HepG2 (cell line): ENCODE results near the gene LHPP. TPM values are rescaled to one million over a fixed set of nuclear protein-coding genes. Genes with fewer than 3 reads are reported as not detected.
"Not testable (repeated sequence)": the region's sequence is repeated elsewhere in the genome, so short reads cannot be mapped to it uniquely, and the experiment has no call there.

Source experiments
- ATAC-seq: fragments of 200-7000 bp; cut with Tn5 transposase; 3 replicates; pipeline ENCODE4 v1.9.1; 2020; ENCODE audit warnings: mild to moderate bottlenecking, moderate library complexity
- BruUV-seq: library from RNA; stranded (reverse); fragments of 400-500 nt; replicated peaks from 2 replicates; lab custom pipeline; 2021; lab: Mats Ljungman, UMichigan
- CTCF ChIA-PET: fragments of 300-600 bp; formaldehyde crosslinking; extraction: SDS; loops from one replicate; lab custom pipeline; 2021; ENCODE audit warnings: low total read pairs, inconsistent platforms, low intra/inter-chr PET ratio; lab: Yijun Ruan, JAX
- POLR2A ChIA-PET: fragments of 350-600 bp; sonication (Branson Sonifier 250); formaldehyde crosslinking; loops from one replicate; lab custom pipeline; 2020; ENCODE audit warnings: antibody characterized with exemption, inconsistent platforms; lab: Yijun Ruan, JAX
- DNase-seq: peaks from one replicate; pipeline ENCODE4 v3.0.0-alpha.2; 2015; ENCODE audit warnings: low spot score
- FAIRE-seq: peaks from 3 replicates; lab custom pipeline; 2011; peaks lifted over from hg19 to GRCh38; lab: Jason Lieb, UNC
- H2AFZ ChIP-seq: one replicate; pipeline ENCODE4 v1.6.1; 2011; ENCODE audit warnings: low read length, inconsistent platforms
- H3K27ac ChIP-seq: fragments of 300-600 bp; 3 replicates; pipeline ENCODE4 v1.8.0; 2011; ENCODE audit warnings: mixed run types, mild to moderate bottlenecking, mixed read lengths, low read length, inconsistent platforms; ENCODE audit not compliant: insufficient read depth; ENCODE audit errors: extremely low read length
- H3K27me3 ChIP-seq, 2 experiments: fragments of 200-600 bp in 1 of 2; 2 replicates in 1 of 2; 3 replicates in 1 of 2; pipeline versions ENCODE4 v1.6.0 to v1.8.0; 2011; ENCODE audit warnings: low read length in 2 of 2, mild to moderate bottlenecking in 2 of 2, moderate library complexity in 2 of 2, inconsistent platforms in 1 of 2; ENCODE audit not compliant: insufficient read depth in 2 of 2, control insufficient read depth in 1 of 2
- H3K36me3 ChIP-seq, 2 experiments: fragments of 200-600 bp in 1 of 2; replicated peaks in 1 of 2; 2 replicates in 1 of 2; 3 replicates in 1 of 2; pipeline versions ENCODE4 v1.5.1 to v1.8.0; 2011; ENCODE audit warnings: low read length in 2 of 2, inconsistent platforms in 1 of 2; ENCODE audit not compliant: insufficient read depth in 2 of 2, control insufficient read depth in 1 of 2
- H3K4me1 ChIP-seq: 2 replicates; pipeline ENCODE4 v1.5.1; 2012; ENCODE audit warnings: low read length, inconsistent platforms; ENCODE audit not compliant: insufficient read depth
- H3K4me2 ChIP-seq: 2 replicates; pipeline ENCODE4 v1.6.0; 2011; ENCODE audit warnings: low read depth, low read length, inconsistent platforms
- H3K4me3 ChIP-seq, 3 experiments: fragments of 200-600 bp in 1 of 3; sonication (generic), shearing (Covaris generic) in 1 of 3; replicated peaks in 1 of 3; 2 replicates each; pipeline ENCODE4 v1.5.1; 2011 to 2016; ENCODE audit warnings: low read length in 3 of 3, inconsistent platforms in 2 of 3, low read depth in 2 of 3, mild to moderate bottlenecking in 2 of 3, control low read depth in 1 of 3, mixed read lengths in 1 of 3; ENCODE audit not compliant: insufficient read depth in 1 of 3
- H3K79me2 ChIP-seq: one replicate; pipeline ENCODE4 v1.6.1; 2011; ENCODE audit warnings: low read length, inconsistent platforms; ENCODE audit not compliant: insufficient read depth
- H3K9ac ChIP-seq: 2 replicates; pipeline ENCODE4 v1.6.0; 2011; ENCODE audit warnings: mild to moderate bottlenecking, low read depth, low read length, inconsistent platforms; ENCODE audit not compliant: insufficient read depth
- H3K9me3 ChIP-seq: 2 replicates; pipeline ENCODE4 v1.5.1; 2012; ENCODE audit warnings: mild to moderate bottlenecking, low read length
- H4K20me1 ChIP-seq: 2 replicates; pipeline ENCODE4 v1.6.0; 2011; ENCODE audit warnings: inconsistent platforms, mild to moderate bottlenecking, low read length, moderate library complexity; ENCODE audit not compliant: insufficient read depth
- CEBPB ChIP-seq: IDR thresholded peaks from 2 replicates; pipeline ENCODE4 v1.6.1; 2011; ENCODE audit warnings: low read depth, low read length, improper control_type of control experiment, borderline replicate concordance
- CEBPG ChIP-seq: IDR thresholded peaks from 2 replicates; pipeline ENCODE4 v1.6.1; 2016
- MAFF ChIP-seq: IDR thresholded peaks from 2 replicates; pipeline ENCODE4 v1.6.1; 2011; ENCODE audit warnings: low read depth, low read length, improper control_type of control experiment
- MAFG ChIP-seq: sonication (generic); formaldehyde crosslinking; IDR thresholded peaks from 2 replicates; pipeline ENCODE4 v1.5.1; 2020; ENCODE audit warnings: mild to moderate bottlenecking, missing genetic modification reagents
- MAFK ChIP-seq, 2 experiments: IDR thresholded peaks in 1 of 2; conservative IDR thresholded peaks in 1 of 2; 2 replicates each; pipeline ENCODE4 v1.6.1; 2011; ENCODE audit warnings: improper control_type of control experiment in 2 of 2, low read length in 2 of 2
- NCOA2 ChIP-seq: sonication (generic); formaldehyde crosslinking; IDR thresholded peaks from 2 replicates; pipeline ENCODE4 v1.8.0; 2022; ENCODE audit warnings: inconsistent platforms
- NRL ChIP-seq: sonication (generic); formaldehyde crosslinking; IDR thresholded peaks from 2 replicates; pipeline ENCODE4 v1.5.0; 2020; ENCODE audit warnings: missing genetic modification reagents, mild to moderate bottlenecking, moderate library complexity, borderline replicate concordance
- SALL2 ChIP-seq: sonication (generic); formaldehyde crosslinking; IDR thresholded peaks from 2 replicates; pipeline ENCODE4 v1.8.1; 2023; ENCODE audit warnings: mild to moderate bottlenecking, missing genetic modification reagents, inconsistent platforms
- SAP130 ChIP-seq: IDR thresholded peaks from 2 replicates; pipeline ENCODE4 v1.6.1; 2016; ENCODE audit warnings: low read depth
- ZNF251 ChIP-seq: sonication (generic); formaldehyde crosslinking; IDR thresholded peaks from 2 replicates; pipeline ENCODE4 v1.9.0; 2021; ENCODE audit warnings: mild to moderate bottlenecking, missing genetic modification reagents
- ZNF296 ChIP-seq: sonication (generic); formaldehyde crosslinking; conservative IDR thresholded peaks from 2 replicates; pipeline ENCODE4 v1.5.0; 2020; ENCODE audit warnings: mild to moderate bottlenecking, missing genetic modification reagents
- ZNF317 ChIP-seq: sonication (generic); formaldehyde crosslinking; IDR thresholded peaks from 2 replicates; pipeline ENCODE4 v1.5.0; 2020; ENCODE audit warnings: mild to moderate bottlenecking, missing genetic modification reagents
- ZNF678 ChIP-seq: sonication (generic); formaldehyde crosslinking; IDR thresholded peaks from 2 replicates; pipeline ENCODE4 v1.4.0; 2020; ENCODE audit warnings: mild to moderate bottlenecking, missing genetic modification reagents
- ZNF891 ChIP-seq: sonication (generic); formaldehyde crosslinking; IDR thresholded peaks from 2 replicates; pipeline ENCODE4 v1.5.0; 2020; ENCODE audit warnings: mild to moderate bottlenecking, missing genetic modification reagents
- WGBS: methylation state at CpG from one replicate; pipeline ENCODE4 v1.1.6; 2017; ENCODE audit warnings: low lambda C conversion rate; 5-methylcytosine and 5-hydroxymethylcytosine counted together
- in situ Hi-C: cut with HindIII; loops from 2 replicates; pipeline ENCODE4 v1.10.0; 2017; ENCODE audit warnings: low pct_unique_long_range_greater_than_20kb; ENCODE audit not compliant: extremely low pct_ligation_motif_present
- intact Hi-C: fragments of 100-400 bp; cut with micrococcal nuclease; formaldehyde crosslinking; loops from one replicate; pipeline ENCODE4 v1.10.0; 2022; ENCODE audit not compliant: unreplicated experiment
- polyA plus RNA-seq, 8 experiments: library from polyadenylated mRNA; depleted of rRNA in 3 of 8; stranded (reverse) in 7 of 8; unstranded in 1 of 8; fragments of >200 nt; fragmentation: Illumina TruSeq in 4 of 8; extraction: Trizol in 4 of 8; gene quantifications; 2 replicates each; pipeline versions ENCODE4 v1.2.1 to v1.2.3, GENCODE V29; 2011 to 2016; ENCODE audit warnings: low read depth in 4 of 8, missing spikeins in 1 of 8, mixed read lengths in 1 of 8; ENCODE audit not compliant: insufficient read depth in 1 of 8
- total RNA-seq, 5 experiments: library from RNA; depleted of rRNA; stranded (reverse); fragments of >200 nt; fragmentation: Illumina TruSeq; extraction: Trizol; gene quantifications; 2 replicates each; pipeline ENCODE4 v1.2.3, GENCODE V29; 2016; ENCODE audit warnings: low read depth in 1 of 5
- TF ChIP-seq, protein P1 (sequence below): sonication (generic); formaldehyde crosslinking; IDR thresholded peaks from 2 replicates; pipeline ENCODE4 v1.5.1; 2020; ENCODE audit warnings: mild to moderate bottlenecking, missing genetic modification reagents, moderate library complexity
- TF ChIP-seq, protein P2 (sequence below): sonication (generic); IDR thresholded peaks from 2 replicates; pipeline ENCODE4 v1.6.1; 2016; ENCODE audit warnings: low read depth, borderline replicate concordance

LHPP gene
- total and polyA plus RNA-seq, 2 of the 13 experiments (the other 11 are each of a cell fraction or from before 2014, with no cell fraction given) = 5.2 to 13.1 TPM

DNA sequence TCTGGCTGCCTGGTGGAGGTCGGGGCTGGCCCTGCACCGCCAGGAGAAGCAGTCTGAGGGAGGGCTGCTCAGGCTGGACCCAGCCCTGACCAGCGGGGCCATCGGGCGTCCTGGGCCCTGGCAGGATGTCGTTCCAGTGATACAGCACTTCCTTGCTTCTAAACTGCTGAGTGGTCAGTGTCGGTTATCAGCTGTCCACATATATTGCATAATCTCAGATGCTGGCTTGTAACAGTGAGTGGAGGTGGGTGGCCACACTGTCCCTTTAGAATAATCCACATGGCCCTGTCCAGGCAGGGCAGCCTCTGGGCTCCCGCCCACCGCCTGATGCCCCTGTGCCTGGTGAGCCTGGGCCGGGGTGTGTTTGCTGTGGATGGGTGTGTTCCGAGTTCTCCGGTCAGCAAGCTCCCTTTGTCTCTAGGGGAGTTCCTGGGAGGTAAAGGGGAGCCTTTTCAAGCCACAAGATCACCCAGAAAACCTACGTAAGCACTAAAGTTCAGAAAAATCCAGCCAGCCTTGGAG is 86.1 kb downstream of the LHPP start:
- no peak for FAIRE-seq
- Histone ChIP-seq H3K9ac (no peak overlapping the region), H3K27me3 (peaks cover 0 to 1% of the 10 kb centered on the region in 2 experiments; a peak in 2 of 5 replicates), H2AFZ (no peak overlapping the region), H3K36me3 (no peaks in the 10 kb centered on the region), H3K27ac (no peak overlapping the region), H3K4me3 (no peak overlapping the region), H4K20me1 (no peaks in the 10 kb centered on the region), H3K79me2 (no peaks in the 10 kb centered on the region), H3K4me2 (no peak overlapping the region; the same call in 1 of the 2 replicates), H3K9me3 (no peaks in the 10 kb centered on the region), H3K4me1 (peaks cover 14% of the 10 kb centered on the region)
- WGBS = 13% methylated on average over 8 of the region's 13 CpGs
- ATAC-seq = peak; percentile 65
- in situ Hi-C loops (no loop called here), intact Hi-C loops (no loop called here)
- CTCF ChIA-PET = no interaction called here
- BruUV-seq = no TSS peak
- POLR2A ChIA-PET = no interaction called here
- TF ChIP-seq ZNF678 (CRISPR knock-in tag) (no peak), ZNF891 (CRISPR knock-in tag) (0 out of 2 replicates have a peak, but pooled peaks have one; percentile 23), MAFG (peak; percentile 82; the same call in 1 of the 2 replicates), SALL2 (CRISPR knock-in tag) (no peak), NRL (CRISPR knock-in tag) (0 out of 2 replicates have a peak, but pooled peaks have one; percentile 31), ZNF251 (no peak), CEBPG (CRISPR knock-in tag) (peak; percentile 86), MAFK (conservative IDR thresholded peaks at IDR 0.05 in 1 of 2, IDR thresholded peaks at IDR 0.05 in 1 of 2; ENCODE audit: low read length in 2 of 2) (peak; percentile 70 to 85), MAFF (peak; percentile 78), NCOA2 (CRISPR knock-in tag) (no peak), ZNF296 (0 out of 2 replicates have a peak, but pooled peaks have one; percentile 62), ZNF317 (no peak), SAP130 (peak; percentile 52; the same call in 1 of the 2 replicates), CEBPB (peak; percentile 90)
- TF ChIP-seq, protein P1, sequence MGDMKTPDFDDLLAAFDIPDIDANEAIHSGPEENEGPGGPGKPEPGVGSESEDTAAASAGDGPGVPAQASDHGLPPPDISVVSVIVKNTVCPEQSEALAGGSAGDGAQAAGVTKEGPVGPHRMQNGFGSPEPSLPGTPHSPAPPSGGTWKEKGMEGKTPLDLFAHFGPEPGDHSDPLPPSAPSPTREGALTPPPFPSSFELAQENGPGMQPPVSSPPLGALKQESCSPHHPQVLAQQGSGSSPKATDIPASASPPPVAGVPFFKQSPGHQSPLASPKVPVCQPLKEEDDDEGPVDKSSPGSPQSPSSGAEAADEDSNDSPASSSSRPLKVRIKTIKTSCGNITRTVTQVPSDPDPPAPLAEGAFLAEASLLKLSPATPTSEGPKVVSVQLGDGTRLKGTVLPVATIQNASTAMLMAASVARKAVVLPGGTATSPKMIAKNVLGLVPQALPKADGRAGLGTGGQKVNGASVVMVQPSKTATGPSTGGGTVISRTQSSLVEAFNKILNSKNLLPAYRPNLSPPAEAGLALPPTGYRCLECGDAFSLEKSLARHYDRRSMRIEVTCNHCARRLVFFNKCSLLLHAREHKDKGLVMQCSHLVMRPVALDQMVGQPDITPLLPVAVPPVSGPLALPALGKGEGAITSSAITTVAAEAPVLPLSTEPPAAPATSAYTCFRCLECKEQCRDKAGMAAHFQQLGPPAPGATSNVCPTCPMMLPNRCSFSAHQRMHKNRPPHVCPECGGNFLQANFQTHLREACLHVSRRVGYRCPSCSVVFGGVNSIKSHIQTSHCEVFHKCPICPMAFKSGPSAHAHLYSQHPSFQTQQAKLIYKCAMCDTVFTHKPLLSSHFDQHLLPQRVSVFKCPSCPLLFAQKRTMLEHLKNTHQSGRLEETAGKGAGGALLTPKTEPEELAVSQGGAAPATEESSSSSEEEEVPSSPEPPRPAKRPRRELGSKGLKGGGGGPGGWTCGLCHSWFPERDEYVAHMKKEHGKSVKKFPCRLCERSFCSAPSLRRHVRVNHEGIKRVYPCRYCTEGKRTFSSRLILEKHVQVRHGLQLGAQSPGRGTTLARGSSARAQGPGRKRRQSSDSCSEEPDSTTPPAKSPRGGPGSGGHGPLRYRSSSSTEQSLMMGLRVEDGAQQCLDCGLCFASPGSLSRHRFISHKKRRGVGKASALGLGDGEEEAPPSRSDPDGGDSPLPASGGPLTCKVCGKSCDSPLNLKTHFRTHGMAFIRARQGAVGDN (CRISPR knock-in tag) = peak; percentile 37
- TF ChIP-seq, protein P2, sequence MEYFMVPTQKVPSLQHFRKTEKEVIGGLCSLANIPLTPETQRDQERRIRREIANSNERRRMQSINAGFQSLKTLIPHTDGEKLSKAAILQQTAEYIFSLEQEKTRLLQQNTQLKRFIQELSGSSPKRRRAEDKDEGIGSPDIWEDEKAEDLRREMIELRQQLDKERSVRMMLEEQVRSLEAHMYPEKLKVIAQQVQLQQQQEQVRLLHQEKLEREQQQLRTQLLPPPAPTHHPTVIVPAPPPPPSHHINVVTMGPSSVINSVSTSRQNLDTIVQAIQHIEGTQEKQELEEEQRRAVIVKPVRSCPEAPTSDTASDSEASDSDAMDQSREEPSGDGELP = peak; percentile 95
- DNase-seq = peak; percentile 25

DNA sequence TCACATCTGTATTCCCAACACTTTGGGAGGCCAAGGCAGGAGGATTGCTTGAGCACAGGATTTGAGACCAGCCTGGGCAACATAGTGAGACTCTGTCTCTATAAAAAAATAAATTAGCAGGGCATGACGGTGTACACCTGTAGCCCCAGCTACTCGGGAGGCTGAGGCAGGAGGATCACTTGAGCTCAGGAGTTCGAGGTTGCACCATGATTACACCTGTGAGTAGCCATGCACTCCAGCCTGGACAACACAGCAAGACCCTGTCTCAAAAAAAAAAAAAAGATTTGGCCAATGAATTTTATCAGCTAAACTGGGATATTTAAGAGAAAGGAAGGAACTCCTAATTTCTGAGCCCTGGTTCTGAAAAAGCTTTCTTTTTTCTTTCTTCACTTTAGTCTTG is 87.5 kb downstream of the LHPP start:
- CTCF ChIA-PET, BruUV-seq, intact Hi-C loops, in situ Hi-C loops, H3K79me2 ChIP-seq, H3K9ac ChIP-seq, H3K27me3 ChIP-seq, FAIRE-seq, H3K36me3 ChIP-seq, H3K9me3 ChIP-seq, H4K20me1 ChIP-seq, H3K4me2 ChIP-seq, DNase-seq, H3K4me3 ChIP-seq, POLR2A ChIA-PET, H2AFZ ChIP-seq, H3K27ac ChIP-seq, ATAC-seq: not testable (repeated sequence)
- 84% methylated on average over 3 of the region's 3 CpGs for WGBS
- H3K4me1 ChIP-seq = peaks cover 24% of the 10 kb centered on the region
